GM21529 (cell line): Measurements from ENCODE around the gene HNRNPU.
A peak's percentile ranks its signal among the peaks of the same experiment; 100 is the strongest.

Experiments used
- ATAC-seq: cut with Tn5 transposase; IDR thresholded peaks from one replicate; pipeline ENCODE4 v1.9.1; 2021; ENCODE audit not compliant: unreplicated experiment

HNRNPU gene

GRCh38 chr1:244864253-244865027 is at the start of gene HNRNPU:
Gene HNRNPU, minus strand, starts transcription at chr1:244864543. Its CDS starts 236 bp downstream, at chr1:244864307.
- ATAC-seq, result peak; percentile 60

- no peak for ATAC-seq
These were observed 49.5 kb upstream of the HNRNPU start for GRCh38 chr1:244913806-244914205.

DNA sequence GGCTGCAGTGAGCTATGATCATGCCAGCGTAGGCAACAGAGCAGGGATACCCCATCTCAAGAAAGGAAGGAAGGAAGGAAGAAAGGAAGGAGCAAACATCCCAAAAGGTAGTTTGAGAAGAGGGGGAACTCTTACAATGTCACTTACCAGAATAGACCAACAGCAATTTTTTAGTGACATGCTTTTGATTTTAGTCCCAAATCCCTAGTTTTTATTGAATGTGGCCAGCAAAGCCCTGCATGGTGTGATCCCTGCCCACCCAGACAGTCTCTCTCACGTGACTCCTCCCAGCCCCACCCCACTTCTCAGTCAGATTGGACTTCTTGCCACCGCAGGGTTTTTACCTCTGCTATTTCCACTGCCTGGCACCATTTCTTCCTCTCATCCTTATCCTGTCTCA is 39.8 kb upstream of the HNRNPU start:
- no peak for ATAC-seq

GRCh38 chr1:244901400-244902015 is 37.2 kb upstream of the HNRNPU start:
- ATAC-seq, result no peak

- no peak for ATAC-seq
These were observed 33.3 kb upstream of the HNRNPU start for GRCh38 chr1:244897476-244898254.

DNA sequence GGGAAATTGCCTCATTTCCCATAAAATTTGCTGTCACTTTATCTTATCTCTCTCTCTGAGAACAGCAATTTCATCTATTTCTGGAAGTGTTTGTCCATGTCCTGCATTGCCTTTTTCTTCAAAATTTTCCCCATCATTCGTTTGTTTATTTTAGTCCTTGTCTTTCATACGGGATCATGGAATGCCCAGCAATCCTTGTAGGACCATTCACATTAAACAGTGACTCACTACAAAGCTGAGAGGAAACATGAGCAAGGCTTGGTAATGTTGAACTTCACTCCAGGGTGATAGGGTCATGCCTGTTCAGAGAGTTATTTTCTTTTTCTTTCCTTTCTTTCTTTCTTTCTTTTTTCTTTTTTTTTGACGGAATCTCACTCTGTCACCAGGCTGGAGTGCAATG is 32.2 kb upstream of the HNRNPU start:
- no peak for ATAC-seq

DNA sequence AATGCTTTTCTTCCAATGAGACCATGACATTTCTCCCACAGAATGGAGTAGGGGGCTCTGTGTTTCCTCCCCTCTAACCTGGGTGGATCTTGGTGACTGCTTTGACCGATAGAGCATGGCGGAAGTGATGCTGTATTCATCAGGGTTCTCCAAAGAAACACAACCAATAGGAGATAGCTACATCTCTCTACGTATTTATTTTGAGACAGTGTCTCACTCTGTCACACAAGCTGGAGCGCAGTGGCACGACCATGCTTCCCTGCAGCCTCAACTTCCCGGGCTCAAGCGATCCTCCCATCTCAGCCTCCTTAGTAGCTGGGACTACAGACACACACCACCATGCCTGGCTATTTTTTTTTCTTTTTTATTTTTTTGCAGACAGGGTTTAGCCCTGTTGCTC is 29.5 kb upstream of the HNRNPU start:
- no peak for ATAC-seq

- no peak for ATAC-seq
These were observed 22.9 kb upstream of the HNRNPU start for GRCh38 chr1:244887281-244887680.

DNA sequence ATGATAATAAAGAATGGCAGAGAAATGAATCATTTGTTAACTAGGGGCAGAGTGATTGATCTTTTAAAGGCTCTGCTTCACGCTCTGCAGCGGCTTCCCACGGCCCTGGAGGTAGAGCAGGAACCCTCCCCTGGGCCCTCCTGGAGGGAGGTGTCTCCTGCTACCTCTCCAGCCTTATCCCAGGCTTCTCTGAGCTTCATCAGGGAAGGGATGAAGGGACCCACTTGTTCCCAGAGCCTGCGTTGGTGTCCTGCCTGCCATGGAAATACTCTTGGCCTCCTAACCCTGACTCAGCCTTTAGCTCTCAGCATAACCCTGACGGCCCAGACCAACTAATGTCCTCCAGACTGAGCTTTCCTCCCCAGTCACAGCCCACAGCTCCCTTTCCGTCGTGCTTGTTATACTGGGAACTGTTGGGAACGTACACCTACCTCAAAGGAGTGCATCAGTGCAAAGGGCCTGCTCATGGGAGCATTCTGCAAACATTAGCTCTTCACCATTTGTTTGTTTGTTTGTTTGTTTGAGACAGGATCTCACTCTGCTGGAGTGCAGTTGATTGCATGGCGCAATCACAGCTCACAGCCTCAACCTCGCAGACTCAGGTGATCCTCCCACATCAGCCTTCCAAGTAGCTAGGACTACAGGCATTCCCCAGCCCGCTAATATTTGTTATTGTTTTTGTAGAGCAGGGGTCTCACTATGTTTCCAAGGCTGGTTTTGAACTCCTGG is 17.4 kb upstream of the HNRNPU start:
- ATAC-seq, result no peak

GRCh38 chr1:244878681-244879080 is 14.3 kb upstream of the HNRNPU start:
- no peak for ATAC-seq

GRCh38 chr1:244876228-244876910 is 12.0 kb upstream of the HNRNPU start:
- no peak for ATAC-seq

DNA sequence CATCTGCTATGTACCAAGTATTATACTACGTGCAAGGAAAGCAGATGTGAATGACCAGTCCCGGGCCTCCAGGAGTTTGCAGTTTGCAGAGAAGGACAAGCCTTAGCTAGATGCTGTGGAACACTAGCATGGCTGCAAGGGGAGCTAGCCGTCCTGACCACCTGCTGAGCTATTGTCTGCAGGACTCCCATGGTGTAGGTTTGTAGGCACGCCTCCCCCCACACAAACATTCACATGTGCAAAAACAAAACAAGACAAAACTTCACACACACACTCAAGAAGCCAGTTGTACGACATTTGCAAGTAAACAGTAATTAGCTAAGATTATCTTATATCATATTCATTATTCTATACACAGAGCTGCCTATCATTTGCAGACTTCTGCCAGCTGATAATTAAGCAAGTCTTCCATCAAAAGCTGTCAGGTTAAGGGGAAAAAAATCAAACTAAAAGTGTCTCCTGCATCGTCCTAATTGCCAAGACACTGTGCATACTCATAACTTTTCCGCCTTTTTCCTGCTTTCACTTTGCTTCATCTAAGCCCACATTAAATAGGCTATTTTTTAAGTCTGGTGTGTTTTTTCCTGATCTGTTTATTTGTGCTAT is 10.7 kb upstream of the HNRNPU start:
- no peak for ATAC-seq

GRCh38 chr1:244869950-244870349 is 5.6 kb upstream of the HNRNPU start:
- no peak for ATAC-seq

GRCh38 chr1:244869364-244869827 is 5.1 kb upstream of the HNRNPU start:
- no peak for ATAC-seq

DNA sequence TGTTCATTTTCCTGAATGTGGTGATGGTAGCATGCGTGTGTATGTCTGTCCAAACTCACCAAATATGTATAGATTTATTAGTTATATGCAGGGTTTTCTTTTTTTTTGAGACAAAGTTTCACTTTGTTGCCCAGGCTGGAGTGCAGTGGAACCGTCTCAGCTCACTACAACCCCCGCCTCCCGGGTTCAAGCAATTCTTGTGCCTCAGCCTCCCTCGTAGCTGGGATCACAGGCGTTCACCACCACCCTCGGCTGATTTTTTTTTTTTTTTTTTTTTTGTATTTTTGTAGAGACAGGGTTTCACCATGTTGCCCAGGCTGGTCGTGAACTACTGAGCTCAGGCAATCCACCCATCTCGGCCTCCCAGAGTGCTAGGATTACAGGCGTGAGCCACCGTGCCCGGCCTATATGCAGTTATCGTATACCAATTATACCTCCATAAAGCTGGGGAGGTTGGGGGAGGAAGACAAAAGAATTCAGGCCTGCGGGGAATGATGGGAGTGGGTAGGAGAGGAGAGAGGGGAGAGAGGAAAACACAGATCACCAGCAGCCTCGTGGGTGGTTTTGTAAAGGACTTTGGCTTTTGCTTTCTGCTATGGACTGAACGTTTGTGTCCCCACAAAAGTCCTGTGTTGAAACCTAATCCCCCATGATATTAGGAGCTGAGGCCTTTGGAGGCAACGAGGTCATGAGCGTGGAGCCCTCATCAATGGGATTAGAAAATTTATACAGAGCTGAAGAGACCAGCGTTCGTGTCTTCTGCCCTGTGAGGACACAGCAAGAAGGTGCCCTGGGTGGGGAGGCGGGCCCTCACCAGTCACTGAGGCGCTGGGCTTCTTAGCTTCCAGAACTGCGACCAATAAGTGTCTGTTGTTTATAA is 4.4 kb upstream of the HNRNPU start:
- ATAC-seq, result no peak

GRCh38 chr1:244866355-244866754 is 2.0 kb upstream of the HNRNPU start:
- no peak for ATAC-seq

- no peak for ATAC-seq
These were observed 1.5 kb upstream of the HNRNPU start for GRCh38 chr1:244865820-244866219.

DNA sequence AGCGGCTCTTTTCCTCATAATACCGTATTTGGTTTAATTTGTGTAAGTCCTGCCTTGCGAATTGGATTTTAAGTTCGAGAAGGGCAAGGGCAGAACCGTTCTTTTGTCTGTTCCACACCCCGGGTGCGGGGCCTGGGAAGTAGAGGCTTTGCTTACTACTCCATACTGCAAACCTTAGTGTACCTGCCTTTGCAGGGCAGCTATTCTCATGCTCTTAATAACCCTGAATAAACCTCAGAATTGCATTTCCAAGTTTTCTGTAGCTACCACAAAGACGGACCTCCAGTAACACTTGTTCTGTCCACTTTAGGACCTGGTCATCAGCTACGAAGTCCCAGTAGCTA is 657 bp upstream of the HNRNPU start:
- peak; percentile 0 for ATAC-seq
